ENCODE data around the gene PCDHA13.
"Not testable (repeated sequence)": the region's sequence is repeated elsewhere in the genome, so short reads cannot be mapped to it uniquely, and the experiment has no call there.

The PCDHA13 gene

GRCh38 chr5:140857177-140857986 lies 24.5 kb upstream of the PCDHA13 start:
- H3K27me3 Mint-ChIP-seq: peaks cover 13% of the 10 kb centered on the region
- ATAC-seq (replicated peaks; ENCODE audit: extremely low read depth, poor library complexity, severe bottlenecking) (no peak), DNase-seq (ENCODE audit: low spot score in 2 of 2) (no peak)
- no peaks in the 10 kb centered on the region for H3K4me1 Mint-ChIP-seq
- no peak overlapping the region for H3K4me3 Mint-ChIP-seq
- peaks cover 13% of the 10 kb centered on the region for H3K9me3 Mint-ChIP-seq
- H3K36me3 Mint-ChIP-seq (ENCODE audit: insufficient read depth): no peaks in the 10 kb centered on the region
- H3K27ac Mint-ChIP-seq (ENCODE audit: low read depth): no peak overlapping the region

DNA sequence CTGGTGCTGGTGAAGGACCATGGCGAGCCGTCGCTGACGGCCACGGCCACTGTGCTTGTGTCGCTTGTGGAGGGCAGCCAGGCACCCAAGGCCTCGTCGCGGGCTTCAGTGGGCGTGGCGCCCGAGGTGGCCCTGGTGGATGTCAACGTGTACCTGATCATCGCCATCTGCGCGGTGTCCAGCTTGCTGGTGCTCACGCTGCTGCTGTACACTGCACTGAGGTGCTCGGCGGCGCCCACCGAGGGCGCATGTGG lies 24.0 kb upstream of the PCDHA13 start:
- H3K36me3 Mint-ChIP-seq (ENCODE audit: insufficient read depth): no peaks in the 10 kb centered on the region
- H3K9me3 Mint-ChIP-seq: peaks cover 13% of the 10 kb centered on the region
- peaks cover 9% of the 10 kb centered on the region for H3K27me3 Mint-ChIP-seq
- H3K4me1 Mint-ChIP-seq: no peaks in the 10 kb centered on the region
- DNase-seq (ENCODE audit: low spot score in 2 of 2) (no peak), ATAC-seq (replicated peaks; ENCODE audit: extremely low read depth, poor library complexity, severe bottlenecking) (no peak)
- no peak overlapping the region for H3K27ac Mint-ChIP-seq (ENCODE audit: low read depth)
- H3K4me3 Mint-ChIP-seq: no peak overlapping the region

DNA sequence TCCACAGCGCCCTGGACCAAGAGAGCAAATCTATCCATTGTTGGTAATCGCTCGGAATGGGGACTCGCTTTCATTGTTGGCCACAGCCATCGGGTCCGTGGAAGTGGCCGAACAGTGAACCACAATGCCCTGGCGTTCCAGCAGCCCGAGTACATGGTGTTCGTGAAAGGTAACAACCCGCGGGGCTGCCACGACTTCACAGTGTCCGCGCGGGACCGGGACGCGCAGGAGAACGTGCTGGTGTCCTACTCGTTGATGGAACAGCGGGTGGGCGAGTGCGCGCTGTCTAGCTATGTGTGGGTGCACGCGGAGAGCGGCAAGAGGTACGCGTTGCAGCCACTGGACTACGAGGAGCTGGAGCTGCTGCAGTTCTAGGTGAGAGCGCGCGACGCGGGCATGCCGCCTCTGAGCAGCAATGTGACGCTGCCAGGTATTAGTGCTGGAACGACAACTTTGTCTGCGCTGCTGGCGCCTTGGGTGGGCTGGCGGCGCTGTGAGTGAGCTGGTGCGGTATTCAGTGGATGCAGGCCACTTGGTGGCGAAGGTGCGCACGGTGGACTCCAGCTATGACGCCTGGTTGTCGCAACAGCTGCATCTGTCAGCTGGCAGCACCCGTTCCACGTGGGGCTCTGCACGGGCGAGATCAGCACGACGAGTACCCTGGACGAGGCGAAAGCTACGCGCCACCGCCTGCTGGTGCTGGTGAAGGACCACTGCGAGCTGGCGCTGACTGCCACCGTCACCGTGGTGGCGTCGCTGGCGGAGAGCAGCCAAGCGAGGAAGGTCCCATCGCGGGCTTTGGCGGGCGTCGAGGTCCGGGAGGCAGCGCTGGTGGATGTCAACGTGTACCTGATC lies 19.3 kb upstream of the PCDHA13 start:
- no peak overlapping the region for H3K4me3 Mint-ChIP-seq
- no peak overlapping the region for H3K27ac Mint-ChIP-seq (ENCODE audit: low read depth)
- peaks cover 5% of the 10 kb centered on the region for H3K9me3 Mint-ChIP-seq
- no peaks in the 10 kb centered on the region for H3K4me1 Mint-ChIP-seq
- peaks cover 10% of the 10 kb centered on the region for H3K27me3 Mint-ChIP-seq
- DNase-seq (ENCODE audit: low spot score in 2 of 2) (no peak), ATAC-seq (replicated peaks; ENCODE audit: extremely low read depth, poor library complexity, severe bottlenecking) (no peak)
- peaks cover 2% of the 10 kb centered on the region for H3K36me3 Mint-ChIP-seq (ENCODE audit: insufficient read depth)

DNA sequence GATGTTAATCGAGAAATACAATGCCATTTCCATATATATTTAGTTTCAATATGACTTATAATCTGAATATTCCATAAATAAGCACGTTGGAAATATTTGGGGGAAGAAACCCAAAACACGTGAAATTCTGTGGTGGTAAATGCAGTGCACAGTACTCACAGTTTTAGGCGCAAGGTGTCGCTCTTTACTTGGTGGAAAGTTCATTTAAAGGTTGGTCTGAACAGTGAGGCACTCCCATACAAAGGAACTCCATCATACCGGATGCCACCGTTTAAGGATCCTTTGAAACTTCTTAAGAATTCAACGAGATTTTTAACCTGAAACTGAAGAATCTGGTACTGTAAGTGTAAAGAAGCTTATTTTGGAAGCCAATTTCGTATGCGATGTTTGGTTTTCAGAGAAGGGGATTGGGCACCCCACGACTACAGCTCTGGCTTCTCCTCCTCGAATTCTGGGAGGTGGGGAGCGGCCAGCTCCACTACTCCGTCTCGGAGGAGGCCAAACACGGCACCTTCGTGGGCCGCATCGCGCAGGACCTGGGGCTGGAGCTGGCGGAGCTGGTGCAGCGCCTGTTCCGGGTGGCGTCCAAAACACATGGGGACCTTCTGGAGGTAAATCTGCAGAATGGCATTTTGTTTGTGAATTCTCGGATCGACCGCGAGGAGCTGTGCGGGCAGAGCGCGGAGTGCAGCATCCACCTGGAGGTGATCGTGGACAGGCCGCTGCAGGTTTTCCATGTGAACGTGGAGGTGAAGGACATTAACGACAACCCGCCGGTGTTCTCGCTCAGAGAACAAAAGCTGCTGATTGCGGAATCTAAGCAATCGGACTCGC lies 13.0 kb upstream of the PCDHA13 start, which contains the start of gene PCDHA11:
PCDHA11 (plus strand) TSS at position 237 of the 834 bp plus-strand sequence; CDS start at position 384, 147 bp downstream.
- ATAC-seq (replicated peaks; ENCODE audit: extremely low read depth, poor library complexity, severe bottlenecking) (no peak), DNase-seq (ENCODE audit: low spot score in 2 of 2) (no peak)
- Mint-ChIP-seq H3K4me1 (no peaks in the 10 kb centered on the region), H3K27me3 (peaks cover 11% of the 10 kb centered on the region), H3K9me3 (no peaks in the 10 kb centered on the region), H3K27ac (ENCODE audit: low read depth) (no peak within 1 kb of the TSS), H3K36me3 (ENCODE audit: insufficient read depth) (no peaks in the 10 kb centered on the region), H3K4me3 (no peak within 1 kb of the TSS)

- no peak overlapping the region for H3K4me3 Mint-ChIP-seq
- no peak for DNase-seq (ENCODE audit: low spot score in 2 of 2)
- H3K9me3 Mint-ChIP-seq: no peaks in the 10 kb centered on the region
- H3K27ac Mint-ChIP-seq (ENCODE audit: low read depth): no peak overlapping the region
- H3K4me1 Mint-ChIP-seq: no peaks in the 10 kb centered on the region
- H3K27me3 Mint-ChIP-seq: peaks cover 11% of the 10 kb centered on the region
- ATAC-seq (replicated peaks; ENCODE audit: extremely low read depth, poor library complexity, severe bottlenecking): no peak
- no peaks in the 10 kb centered on the region for H3K36me3 Mint-ChIP-seq (ENCODE audit: insufficient read depth)
Measured at GRCh38 chr5:140869555-140869886, 12.4 kb upstream of the PCDHA13 start.

- ATAC-seq (replicated peaks; ENCODE audit: extremely low read depth, poor library complexity, severe bottlenecking) (no peak), DNase-seq (ENCODE audit: low spot score in 2 of 2) (no peak)
- H3K9me3 Mint-ChIP-seq: no peaks in the 10 kb centered on the region
- H3K4me3 Mint-ChIP-seq: no peak overlapping the region
- H3K27me3 Mint-ChIP-seq: peaks cover 8% of the 10 kb centered on the region
- H3K36me3 Mint-ChIP-seq (ENCODE audit: insufficient read depth): no peaks in the 10 kb centered on the region
- no peaks in the 10 kb centered on the region for H3K4me1 Mint-ChIP-seq
- H3K27ac Mint-ChIP-seq (ENCODE audit: low read depth): no peak overlapping the region
Measured at GRCh38 chr5:140870221-140871201, 11.4 kb upstream of the PCDHA13 start.

DNA sequence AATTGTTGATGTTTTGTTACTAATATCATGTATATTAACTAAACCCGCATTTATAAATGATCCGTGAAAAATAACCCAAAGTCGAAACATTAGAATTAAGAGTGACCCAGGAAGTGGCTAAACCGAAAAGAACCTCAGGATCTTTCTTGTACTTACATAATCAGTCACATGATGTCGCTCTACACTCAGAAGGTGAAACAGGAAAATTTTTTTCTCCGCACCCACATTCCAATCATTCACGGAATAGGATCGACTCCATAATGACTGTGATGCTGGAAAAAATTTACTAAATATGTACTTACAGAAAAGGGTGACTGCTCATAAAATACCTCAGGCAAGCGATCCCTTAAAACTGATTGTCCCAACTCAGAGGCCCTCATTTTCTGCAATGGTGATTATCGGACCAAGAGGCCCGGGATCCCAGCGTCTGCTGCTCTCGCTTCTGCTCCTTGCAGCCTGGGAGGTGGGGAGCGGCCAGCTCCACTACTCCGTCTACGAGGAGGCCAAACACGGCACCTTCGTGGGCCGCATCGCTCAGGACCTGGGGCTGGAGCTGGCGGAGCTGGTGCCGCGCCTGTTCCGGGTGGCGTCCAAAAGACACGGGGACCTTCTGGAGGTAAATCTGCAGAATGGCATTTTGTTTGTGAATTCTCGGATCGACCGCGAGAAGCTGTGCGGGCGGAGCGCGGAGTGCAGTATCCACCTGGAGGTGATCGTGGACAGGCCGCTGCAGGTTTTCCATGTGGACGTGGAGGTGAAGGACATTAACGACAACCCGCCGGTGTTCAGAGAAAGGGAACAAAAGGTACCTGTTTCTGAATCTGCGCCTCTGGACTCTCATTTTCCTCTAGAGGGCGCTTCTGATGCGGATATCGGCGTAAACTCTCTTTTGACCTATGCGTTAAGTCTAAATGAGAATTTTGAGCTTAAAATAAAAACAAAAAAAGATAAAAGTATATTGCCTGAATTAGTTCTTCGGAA lies 6.5 kb upstream of the PCDHA13 start, which contains the start of gene PCDHA12:
PCDHA12 (plus strand) TSS at position 224 of the 981 bp plus-strand sequence; CDS start at position 389, 165 bp downstream.
- Mint-ChIP-seq H3K36me3 (ENCODE audit: insufficient read depth) (no peaks in the 10 kb centered on the region), H3K4me1 (no peaks in the 10 kb centered on the region), H3K9me3 (peaks cover 6% of the 10 kb centered on the region), H3K4me3 (no peak within 1 kb of the TSS), H3K27ac (ENCODE audit: low read depth) (no peak within 1 kb of the TSS), H3K27me3 (peaks cover 20% of the 10 kb centered on the region)
- DNase-seq (ENCODE audit: low spot score in 2 of 2): no peak
- no peak for ATAC-seq (replicated peaks; ENCODE audit: extremely low read depth, poor library complexity, severe bottlenecking)

GRCh38 chr5:140876541-140877261 lies 5.2 kb upstream of the PCDHA13 start:
- H3K36me3 Mint-ChIP-seq (ENCODE audit: insufficient read depth); H3K9me3 Mint-ChIP-seq; H3K27ac Mint-ChIP-seq (ENCODE audit: low read depth); DNase-seq (ENCODE audit: low spot score in 2 of 2); ATAC-seq (replicated peaks; ENCODE audit: extremely low read depth, poor library complexity, severe bottlenecking); H3K4me3 Mint-ChIP-seq; H3K4me1 Mint-ChIP-seq: not testable (repeated sequence)
- H3K27me3 Mint-ChIP-seq: peaks cover 31% of the 10 kb centered on the region

DNA sequence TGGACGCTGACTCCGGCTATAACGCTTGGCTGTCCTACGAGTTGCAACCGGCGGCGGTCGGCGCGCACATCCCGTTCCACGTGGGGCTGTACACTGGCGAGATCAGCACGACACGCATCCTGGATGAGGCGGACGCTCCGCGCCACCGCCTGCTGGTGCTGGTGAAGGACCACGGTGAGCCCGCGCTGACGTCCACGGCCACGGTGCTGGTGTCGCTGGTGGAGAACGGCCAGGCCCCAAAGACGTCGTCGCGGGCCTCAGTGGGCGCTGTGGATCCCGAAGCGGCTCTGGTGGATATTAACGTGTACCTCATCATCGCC lies 4.7 kb upstream of the PCDHA13 start:
- no peak overlapping the region for H3K27ac Mint-ChIP-seq (ENCODE audit: low read depth)
- DNase-seq (ENCODE audit: low spot score in 2 of 2): no peak
- peaks cover 6% of the 10 kb centered on the region for H3K9me3 Mint-ChIP-seq
- H3K4me3 Mint-ChIP-seq: no peak overlapping the region
- no peaks in the 10 kb centered on the region for H3K4me1 Mint-ChIP-seq
- no peak for ATAC-seq (replicated peaks; ENCODE audit: extremely low read depth, poor library complexity, severe bottlenecking)
- H3K36me3 Mint-ChIP-seq (ENCODE audit: insufficient read depth): no peaks in the 10 kb centered on the region
- H3K27me3 Mint-ChIP-seq: peaks cover 34% of the 10 kb centered on the region

DNA sequence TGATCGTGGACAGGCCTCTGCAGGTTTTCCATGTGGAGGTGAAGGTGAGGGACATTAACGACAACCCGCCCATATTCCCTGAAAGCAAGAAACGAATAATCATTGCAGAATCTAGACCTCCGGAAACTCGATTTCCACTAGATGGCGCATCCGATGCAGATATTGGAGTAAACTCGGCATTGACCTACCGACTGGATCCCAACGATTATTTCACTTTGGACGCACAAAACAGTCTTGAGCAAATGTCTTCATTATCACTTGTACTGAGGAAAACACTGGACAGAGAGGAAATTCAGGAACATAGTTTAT lies 621 bp downstream of the PCDHA13 start:
- DNase-seq (ENCODE audit: low spot score in 2 of 2) (no peak), ATAC-seq (replicated peaks; ENCODE audit: extremely low read depth, poor library complexity, severe bottlenecking) (no peak)
- Mint-ChIP-seq H3K27ac (ENCODE audit: low read depth) (no peak overlapping the region), H3K36me3 (ENCODE audit: insufficient read depth) (no peaks in the 10 kb centered on the region), H3K27me3 (peaks cover 32% of the 10 kb centered on the region), H3K9me3 (peaks cover 10% of the 10 kb centered on the region), H3K4me1 (no peaks in the 10 kb centered on the region), H3K4me3 (no peak overlapping the region)

DNA sequence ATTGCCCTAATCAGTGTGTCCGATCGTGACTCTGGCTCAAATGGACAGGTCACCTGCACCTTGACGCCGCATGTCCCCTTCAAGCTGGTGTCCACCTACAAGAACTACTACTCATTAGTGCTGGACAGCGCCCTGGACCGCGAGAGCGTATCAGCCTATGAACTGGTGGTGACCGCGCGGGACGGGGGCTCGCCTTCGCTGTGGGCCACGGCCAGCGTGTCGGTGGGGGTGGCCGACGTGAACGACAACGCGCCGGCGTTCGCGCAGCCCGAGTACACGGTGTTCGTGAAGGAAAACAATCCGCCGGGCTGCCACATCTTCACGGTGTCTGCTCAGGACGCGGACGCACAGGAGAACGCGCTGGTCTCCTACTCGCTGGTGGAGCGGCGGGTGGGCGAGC lies 1.4 kb downstream of the PCDHA13 start:
- DNase-seq (ENCODE audit: low spot score in 2 of 2) (no peak), ATAC-seq (replicated peaks; ENCODE audit: extremely low read depth, poor library complexity, severe bottlenecking) (no peak)
- H3K9me3 Mint-ChIP-seq: peaks cover 13% of the 10 kb centered on the region
- H3K27me3 Mint-ChIP-seq: peaks cover 40% of the 10 kb centered on the region
- H3K36me3 Mint-ChIP-seq (ENCODE audit: insufficient read depth): no peaks in the 10 kb centered on the region
- H3K27ac Mint-ChIP-seq (ENCODE audit: low read depth): no peak overlapping the region
- H3K4me1 Mint-ChIP-seq: no peaks in the 10 kb centered on the region
- H3K4me3 Mint-ChIP-seq: no peak overlapping the region
